GM23338 (cell line): ENCODE measurements around the gene ACSF2. TPM values are rescaled to one million over a fixed set of nuclear protein-coding genes. Genes with fewer than 3 reads are reported as not detected.
A peak's percentile ranks its signal among the peaks of the same experiment; 100 is the strongest.

ENCODE experiments used
- ATAC-seq: fragments of 200-7000 bp; cut with Tn5 transposase; 3 replicates; pipeline ENCODE4 v1.9.1; 2020
- DNase-seq: peaks from one replicate; pipeline ENCODE4 v3.0.0-alpha.2; 2015; ENCODE audit warnings: low spot score
- H2AFZ ChIP-seq: fragments of 200-600 bp; sonication (generic); 2 replicates; pipeline ENCODE4 v1.8.0; 2016; ENCODE audit warnings: antibody characterized with exemption, mild to moderate bottlenecking, moderate library complexity
- H3F3A ChIP-seq: fragments of 200-600 bp; sonication (generic); replicated peaks from 2 replicates; pipeline ENCODE4 v1.8.0; 2017; ENCODE audit warnings: antibody characterized with exemption, mixed run types, low read depth
- H3K27ac ChIP-seq: fragments of 200-600 bp; sonication (generic); 2 replicates; pipeline ENCODE4 v1.6.1; 2016; ENCODE audit warnings: low read depth
- H3K27me3 ChIP-seq: fragments of 200-600 bp; sonication (generic); 2 replicates; pipeline ENCODE4 v1.8.0; 2016; ENCODE audit warnings: mild to moderate bottlenecking, mixed run types, moderate library complexity; ENCODE audit not compliant: insufficient read depth
- H3K36me3 ChIP-seq: fragments of 200-600 bp; sonication (generic); 2 replicates; pipeline ENCODE4 v1.8.0; 2016; ENCODE audit warnings: mild to moderate bottlenecking; ENCODE audit not compliant: insufficient read depth
- H3K4me1 ChIP-seq: fragments of 200-600 bp; sonication (generic); 2 replicates; pipeline ENCODE4 v1.8.0; 2016; ENCODE audit warnings: mild to moderate bottlenecking, moderate library complexity; ENCODE audit not compliant: insufficient read depth
- H3K4me2 ChIP-seq: fragments of 200-600 bp; sonication (generic); 2 replicates; pipeline ENCODE4 v1.7.1; 2017; ENCODE audit warnings: mixed run types
- H3K4me3 ChIP-seq: fragments of 200-600 bp; sonication (generic); 2 replicates; pipeline ENCODE4 v1.6.1; 2016; ENCODE audit warnings: mixed run types
- H3K79me2 ChIP-seq: fragments of 200-600 bp; sonication (generic); replicated peaks from 2 replicates; pipeline ENCODE4 v1.8.0; 2017; ENCODE audit warnings: mild to moderate bottlenecking; ENCODE audit not compliant: insufficient read depth
- H3K9me2 ChIP-seq: fragments of 200-600 bp; sonication (generic); 2 replicates; pipeline ENCODE4 v1.8.0; 2017; ENCODE audit not compliant: insufficient read depth
- H4K20me1 ChIP-seq: fragments of 200-600 bp; sonication (generic); replicated peaks from 2 replicates; pipeline ENCODE4 v1.8.0; 2017; ENCODE audit warnings: mild to moderate bottlenecking; ENCODE audit not compliant: insufficient read depth
- H3K27ac Mint-ChIP-seq: 2 replicates; pipeline ENCODE4 v1.8.0; 2020; ENCODE audit warnings: inconsistent platforms, mild to moderate bottlenecking, moderate library complexity, mixed read lengths
- H3K27me3 Mint-ChIP-seq: 3 replicates; pipeline ENCODE4 v1.8.0; 2022; ENCODE audit warnings: low read depth, mild to moderate bottlenecking, moderate library complexity, mixed read lengths, inconsistent platforms; ENCODE audit not compliant: insufficient read depth, poor library complexity
- H3K36me3 Mint-ChIP-seq: 3 replicates; pipeline ENCODE4 v1.8.0; 2021; ENCODE audit warnings: low read depth, mild to moderate bottlenecking, inconsistent platforms, moderate library complexity, mixed read lengths
- H3K4me1 Mint-ChIP-seq: 3 replicates; pipeline ENCODE4 v1.8.0; 2020; ENCODE audit warnings: mild to moderate bottlenecking, inconsistent platforms, mixed read lengths
- H3K4me3 Mint-ChIP-seq: 3 replicates; pipeline ENCODE4 v1.8.0; 2021; ENCODE audit warnings: moderate library complexity, mild to moderate bottlenecking, inconsistent platforms, mixed read lengths
- H3K9me3 Mint-ChIP-seq: 3 replicates; pipeline ENCODE4 v1.8.0; 2020; ENCODE audit warnings: moderate library complexity, mild to moderate bottlenecking, inconsistent platforms, mixed read lengths
- CREB1 ChIP-seq: fragments of 250-450 bp; sonication (Bioruptor Pico); IDR thresholded peaks from 2 replicates; pipeline ENCODE4 v1.5.0; 2020; ENCODE audit warnings: low read depth, mild to moderate bottlenecking, moderate library complexity
- ETS1 ChIP-seq: IDR thresholded peaks from 2 replicates; pipeline ENCODE4 v1.6.1; 2016; ENCODE audit warnings: antibody characterized with exemption
- EZH2 ChIP-seq: fragments of 200-600 bp; sonication (generic); IDR thresholded peaks from one replicate; pipeline ENCODE4 v1.8.0; 2017; ENCODE audit warnings: antibody characterized with exemption, mild to moderate bottlenecking, low read depth; ENCODE audit not compliant: unreplicated experiment
- EZH2phosphoT487 ChIP-seq: fragments of 200-600 bp; sonication (generic); IDR thresholded peaks from one replicate; pipeline ENCODE4 v1.8.1; 2018; ENCODE audit warnings: antibody characterized with exemption; ENCODE audit not compliant: unreplicated experiment
- JUNB ChIP-seq: IDR thresholded peaks from one replicate; pipeline ENCODE4 v1.6.1; 2016; ENCODE audit warnings: antibody characterized with exemption; ENCODE audit not compliant: unreplicated experiment
- NANOG ChIP-seq: IDR thresholded peaks from 2 replicates; pipeline ENCODE4 v1.6.1; 2016; ENCODE audit warnings: antibody characterized with exemption, borderline replicate concordance
- POLR2AphosphoS5 ChIP-seq: IDR thresholded peaks from 2 replicates; pipeline ENCODE4 v1.6.1; 2016; ENCODE audit warnings: antibody characterized with exemption, low read depth
- REST ChIP-seq: IDR thresholded peaks from one replicate; pipeline ENCODE4 v1.6.1; 2018; ENCODE audit warnings: antibody characterized with exemption; ENCODE audit not compliant: unreplicated experiment
- polyA plus RNA-seq: library from polyadenylated mRNA; unstranded; fragments of >200 nt; fragmentation: Nextera tagmentation; extraction: Ambion mirVana; gene quantifications from 2 replicates; pipeline ENCODE4 v1.2.1, GENCODE V29; 2016
- total RNA-seq: library from RNA; depleted of rRNA; stranded (reverse); fragments of >200 nt; shearing (Covaris generic); gene quantifications from 2 replicates; pipeline ENCODE4 v1.2.3, GENCODE V29; 2014
- TF ChIP-seq, protein P1 (sequence below), 2 experiments: fragments of 200-600 bp in 1 of 2; sonication (generic) in 1 of 2; conservative IDR thresholded peaks; 2 replicates each; pipeline versions ENCODE4 v1.5.1 to v1.6.1; 2016 to 2017; ENCODE audit warnings: antibody characterized with exemption in 2 of 2, low read depth in 2 of 2, mild to moderate bottlenecking in 2 of 2, moderate library complexity in 1 of 2

Gene ACSF2
- total and polyA plus RNA-seq, 2 experiments from 2014 or later, result 6.9 to 12.4 TPM

DNA sequence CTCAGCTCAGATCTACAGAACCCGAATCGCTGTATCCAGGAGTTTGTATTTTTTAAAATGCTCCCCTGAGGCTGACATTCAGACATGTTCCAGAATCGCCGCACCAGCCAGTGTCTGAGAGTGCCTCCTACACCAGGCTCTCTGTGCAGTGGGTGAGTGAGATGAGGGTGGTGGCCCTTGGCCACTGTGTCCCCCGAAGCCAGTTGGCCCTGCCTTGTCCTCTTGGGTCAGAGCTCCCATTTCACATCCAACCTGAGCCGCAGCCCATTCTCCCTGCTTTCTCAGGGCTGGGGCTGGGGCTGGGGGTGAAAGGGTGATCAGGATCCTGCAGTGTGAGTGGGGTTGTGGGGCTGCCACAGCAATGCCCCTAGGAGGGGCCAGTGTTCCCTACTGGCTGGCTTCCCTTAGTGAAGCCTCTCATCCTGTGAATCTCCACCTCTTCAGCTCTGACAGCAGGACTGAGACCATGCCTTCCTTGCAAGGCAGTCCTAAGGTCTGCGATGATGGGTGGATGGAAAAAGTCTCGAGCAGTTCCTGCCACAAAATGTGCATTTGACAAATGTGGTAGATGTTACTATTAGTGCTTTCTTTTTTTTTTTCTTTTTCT, 69.3 kb downstream of the ACSF2 start:
- no peak for TF ChIP-seq POLR2AphosphoS5
- no peak overlapping the region for H3K4me2 ChIP-seq
- H3K79me2 ChIP-seq, result no peaks in the 10 kb centered on the region
- no peaks in the 10 kb centered on the region for H3K36me3 Mint-ChIP-seq
- H3K4me3 Mint-ChIP-seq, result no peak overlapping the region
- H3K4me1 ChIP-seq, result no peaks in the 10 kb centered on the region
- no peaks in the 10 kb centered on the region for H3K36me3 ChIP-seq
- no peaks in the 10 kb centered on the region for H4K20me1 ChIP-seq
- H3K27ac Mint-ChIP-seq, result no peak overlapping the region
- H3K4me1 Mint-ChIP-seq, result no peaks in the 10 kb centered on the region
- DNase-seq (no peak), ATAC-seq (peak; percentile 54)
- H3K27ac ChIP-seq, result no peak overlapping the region
- H3K27me3 ChIP-seq, result no peaks in the 10 kb centered on the region
- peaks cover 4% of the 10 kb centered on the region for H3K27me3 Mint-ChIP-seq
- H3K4me3 ChIP-seq, result no peak overlapping the region
- H3K9me3 Mint-ChIP-seq, result no peaks in the 10 kb centered on the region
- no peaks in the 10 kb centered on the region for H3F3A ChIP-seq
- no peaks in the 10 kb centered on the region for H3K9me2 ChIP-seq
- H2AFZ ChIP-seq, result no peak overlapping the region

DNA sequence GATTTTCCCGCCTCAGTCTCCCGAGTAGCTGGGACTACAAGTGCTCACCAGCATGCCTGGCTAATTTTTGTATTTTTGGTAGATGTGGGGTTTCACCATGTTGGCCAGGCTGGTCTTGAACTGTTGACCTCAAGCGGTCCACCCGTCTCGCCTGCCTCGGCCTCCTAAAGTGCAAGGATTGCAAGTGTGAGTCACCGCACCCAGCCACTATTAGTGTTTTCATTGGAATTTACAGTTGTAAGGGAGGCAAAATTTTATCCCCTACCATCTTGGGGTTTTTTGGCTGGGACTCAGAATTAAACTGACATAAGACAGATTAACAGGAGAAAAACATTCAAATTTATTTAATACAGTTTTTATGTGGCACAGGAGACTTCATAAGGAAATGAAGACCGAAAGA, 69.9 kb downstream of the ACSF2 start:
- no peaks in the 10 kb centered on the region for H3F3A ChIP-seq
- H3K4me1 ChIP-seq, result no peaks in the 10 kb centered on the region
- Mint-ChIP-seq H3K4me3 (no peak overlapping the region), H3K27me3 (peaks cover 4% of the 10 kb centered on the region), H3K27ac (no peak overlapping the region), H3K9me3 (no peaks in the 10 kb centered on the region), H3K36me3 (no peaks in the 10 kb centered on the region), H3K4me1 (no peaks in the 10 kb centered on the region)
- no peaks in the 10 kb centered on the region for H3K9me2 ChIP-seq
- H3K36me3 ChIP-seq, result no peaks in the 10 kb centered on the region
- H3K79me2 ChIP-seq, result no peaks in the 10 kb centered on the region
- ATAC-seq, result no peak
- no peak overlapping the region for H2AFZ ChIP-seq
- no peak overlapping the region for H3K4me3 ChIP-seq
- H3K27me3 ChIP-seq, result no peaks in the 10 kb centered on the region
- H3K27ac ChIP-seq, result no peak overlapping the region
- no peaks in the 10 kb centered on the region for H4K20me1 ChIP-seq
- no peak overlapping the region for H3K4me2 ChIP-seq
- DNase-seq, result no peak
- TF ChIP-seq EZH2, result no peak
- no peak for TF ChIP-seq POLR2AphosphoS5
- TF ChIP-seq CREB1 (CRISPR knock-in tag), result no peak
- TF ChIP-seq JUNB, result no peak
- TF ChIP-seq REST, result no peak
- TF ChIP-seq EZH2phosphoT487, result no peak
- TF ChIP-seq NANOG, result no peak
- no peak for TF ChIP-seq ETS1
- TF ChIP-seq, protein P1, sequence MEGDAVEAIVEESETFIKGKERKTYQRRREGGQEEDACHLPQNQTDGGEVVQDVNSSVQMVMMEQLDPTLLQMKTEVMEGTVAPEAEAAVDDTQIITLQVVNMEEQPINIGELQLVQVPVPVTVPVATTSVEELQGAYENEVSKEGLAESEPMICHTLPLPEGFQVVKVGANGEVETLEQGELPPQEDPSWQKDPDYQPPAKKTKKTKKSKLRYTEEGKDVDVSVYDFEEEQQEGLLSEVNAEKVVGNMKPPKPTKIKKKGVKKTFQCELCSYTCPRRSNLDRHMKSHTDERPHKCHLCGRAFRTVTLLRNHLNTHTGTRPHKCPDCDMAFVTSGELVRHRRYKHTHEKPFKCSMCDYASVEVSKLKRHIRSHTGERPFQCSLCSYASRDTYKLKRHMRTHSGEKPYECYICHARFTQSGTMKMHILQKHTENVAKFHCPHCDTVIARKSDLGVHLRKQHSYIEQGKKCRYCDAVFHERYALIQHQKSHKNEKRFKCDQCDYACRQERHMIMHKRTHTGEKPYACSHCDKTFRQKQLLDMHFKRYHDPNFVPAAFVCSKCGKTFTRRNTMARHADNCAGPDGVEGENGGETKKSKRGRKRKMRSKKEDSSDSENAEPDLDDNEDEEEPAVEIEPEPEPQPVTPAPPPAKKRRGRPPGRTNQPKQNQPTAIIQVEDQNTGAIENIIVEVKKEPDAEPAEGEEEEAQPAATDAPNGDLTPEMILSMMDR (conservative IDR thresholded peaks at IDR 0.05; ENCODE audit: low read depth in 2 of 2), result no peak
